HepG2 (cell line): Measurements from ENCODE around the gene ARL11. TPM values are rescaled to one million over a fixed set of nuclear protein-coding genes. Genes with fewer than 3 reads are reported as not detected.

Experiments used
- ARHGAP35 ChIP-seq: sonication (generic); formaldehyde crosslinking; IDR thresholded peaks from 2 replicates; pipeline ENCODE4 v1.9.0; 2022; ENCODE audit warnings: mild to moderate bottlenecking, inconsistent platforms, moderate library complexity, missing genetic modification reagents, borderline replicate concordance
- ARID4A ChIP-seq: sonication (generic); formaldehyde crosslinking; IDR thresholded peaks from 2 replicates; pipeline ENCODE4 v1.5.0; 2020; ENCODE audit warnings: mild to moderate bottlenecking, missing genetic modification reagents, borderline replicate concordance
- ATRX ChIP-seq: sonication (generic); formaldehyde crosslinking; IDR thresholded peaks from 2 replicates; pipeline ENCODE4 v1.4.0; 2020; ENCODE audit warnings: missing genetic modification reagents, borderline replicate concordance
- MXD4 ChIP-seq: IDR thresholded peaks from 2 replicates; pipeline ENCODE4 v1.6.1; 2016; ENCODE audit warnings: mild to moderate bottlenecking, missing biosample characterization, missing genetic modification reagents
- NFYB ChIP-seq: sonication (generic); formaldehyde crosslinking; IDR thresholded peaks from 2 replicates; pipeline ENCODE4 v1.4.0; 2020; ENCODE audit warnings: missing genetic modification reagents
- RAD21 ChIP-seq: fragments of 450-650 bp; formaldehyde crosslinking; IDR thresholded peaks from 2 replicates; pipeline ENCODE4 v1.5.0; 2020; ENCODE audit warnings: mild to moderate bottlenecking
- SMAD9 ChIP-seq: sonication (generic); formaldehyde crosslinking; IDR thresholded peaks from 2 replicates; pipeline ENCODE4 v1.5.1; 2020; ENCODE audit warnings: mild to moderate bottlenecking, missing genetic modification reagents
- SOX6 ChIP-seq, 2 experiments: fragments of 450-650 bp in 1 of 2; sonication (generic) in 1 of 2; formaldehyde crosslinking in 1 of 2; IDR thresholded peaks; 2 replicates each; pipeline versions ENCODE4 v1.4.0 to v1.6.1; 2017 to 2020; ENCODE audit warnings: antibody characterized with exemption in 1 of 2, mild to moderate bottlenecking in 1 of 2, missing genetic modification reagents in 1 of 2
- THAP9 ChIP-seq: sonication (generic); formaldehyde crosslinking; IDR thresholded peaks from 2 replicates; pipeline ENCODE4; 2020; ENCODE audit warnings: missing genetic modification reagents, mild to moderate bottlenecking, borderline replicate concordance
- ZFP62 ChIP-seq: sonication (generic); formaldehyde crosslinking; IDR thresholded peaks from 2 replicates; pipeline ENCODE4 v1.4.0; 2020; ENCODE audit warnings: missing genetic modification reagents
- ZMYM2 ChIP-seq: sonication (generic); formaldehyde crosslinking; IDR thresholded peaks from 2 replicates; pipeline ENCODE4 v1.8.0; 2022; ENCODE audit warnings: mild to moderate bottlenecking, missing genetic modification reagents
- ZNF18 ChIP-seq: sonication (generic); formaldehyde crosslinking; IDR thresholded peaks from 2 replicates; pipeline ENCODE4 v1.8.0; 2022; ENCODE audit warnings: mild to moderate bottlenecking, missing genetic modification reagents; ENCODE audit not compliant: insufficient replicate concordance
- ZNF20 ChIP-seq: sonication (generic); formaldehyde crosslinking; IDR thresholded peaks from 2 replicates; pipeline ENCODE4 v1.4.0; 2020; ENCODE audit warnings: mild to moderate bottlenecking, moderate library complexity, missing genetic modification reagents
- polyA plus RNA-seq, 8 experiments: library from polyadenylated mRNA; depleted of rRNA in 3 of 8; stranded (reverse) in 7 of 8; unstranded in 1 of 8; fragments of >200 nt; fragmentation: Illumina TruSeq in 4 of 8; extraction: Trizol in 4 of 8; gene quantifications; 2 replicates each; pipeline versions ENCODE4 v1.2.1 to v1.2.3, GENCODE V29; 2011 to 2016; ENCODE audit warnings: low read depth in 4 of 8, missing spikeins in 1 of 8, mixed read lengths in 1 of 8; ENCODE audit not compliant: insufficient read depth in 1 of 8
- total RNA-seq, 5 experiments: library from RNA; depleted of rRNA; stranded (reverse); fragments of >200 nt; fragmentation: Illumina TruSeq; extraction: Trizol; gene quantifications; 2 replicates each; pipeline ENCODE4 v1.2.3, GENCODE V29; 2016; ENCODE audit warnings: low read depth in 1 of 5
- TF ChIP-seq, protein P1 (sequence below): sonication (generic); formaldehyde crosslinking; IDR thresholded peaks from 2 replicates; pipeline ENCODE4 v1.4.0; 2020; ENCODE audit warnings: missing genetic modification reagents
- TF ChIP-seq, protein P2 (sequence below): sonication (generic); formaldehyde crosslinking; IDR thresholded peaks from 2 replicates; pipeline ENCODE4 v1.8.1; 2023; ENCODE audit warnings: mild to moderate bottlenecking, missing genetic modification reagents, borderline replicate concordance
- TF ChIP-seq, protein P3 (sequence below): sonication (generic); formaldehyde crosslinking; IDR thresholded peaks from 2 replicates; pipeline ENCODE4 v1.8.0; 2022; ENCODE audit warnings: mild to moderate bottlenecking, missing genetic modification reagents, moderate library complexity

Gene ARL11
- total and polyA plus RNA-seq, 2 of the 13 experiments (the other 11 are each of a cell fraction or from before 2014, with no cell fraction given), result 0.04 to 0.22 TPM

DNA sequence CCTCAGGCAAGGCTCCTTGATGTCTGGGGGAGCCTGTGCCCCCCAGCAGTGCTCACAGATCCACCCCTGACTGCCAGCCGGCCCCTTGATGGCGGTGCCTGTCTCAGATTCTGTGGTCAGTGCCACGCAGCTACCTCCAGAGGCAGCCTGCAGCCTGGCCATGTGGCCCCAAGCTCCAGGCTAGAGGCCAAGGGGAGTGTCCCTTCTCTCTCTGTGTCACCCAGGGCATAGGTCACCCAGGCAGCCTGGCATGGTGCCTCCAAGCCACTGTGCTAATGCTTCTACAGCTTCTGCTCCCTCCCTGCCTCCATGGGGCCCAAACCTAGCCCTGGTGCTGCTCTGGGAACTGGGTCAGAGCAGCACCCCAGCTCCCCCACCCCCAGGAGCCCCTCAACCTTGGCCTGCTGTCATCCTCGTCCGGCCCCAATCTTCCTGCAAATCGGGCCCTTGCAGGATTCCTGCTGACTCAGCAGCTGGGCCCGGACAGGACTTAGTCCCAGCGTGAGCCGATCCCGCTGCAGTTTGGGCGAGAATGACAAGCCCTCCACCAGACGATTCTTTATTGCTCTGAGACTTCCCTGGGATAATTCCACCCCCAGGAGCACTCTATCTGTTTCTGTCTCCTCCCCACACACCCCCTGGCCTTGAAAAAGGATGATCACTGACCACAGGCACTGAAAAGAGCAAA lies 2.8 kb upstream of the ARL11 start (continued):
- peak; percentile 26; the same call in 1 of the 2 replicates for TF ChIP-seq ARID4A (CRISPR knock-in tag)
- TF ChIP-seq ATRX, result no peak
- no peak for TF ChIP-seq ZMYM2
- TF ChIP-seq, protein P1, sequence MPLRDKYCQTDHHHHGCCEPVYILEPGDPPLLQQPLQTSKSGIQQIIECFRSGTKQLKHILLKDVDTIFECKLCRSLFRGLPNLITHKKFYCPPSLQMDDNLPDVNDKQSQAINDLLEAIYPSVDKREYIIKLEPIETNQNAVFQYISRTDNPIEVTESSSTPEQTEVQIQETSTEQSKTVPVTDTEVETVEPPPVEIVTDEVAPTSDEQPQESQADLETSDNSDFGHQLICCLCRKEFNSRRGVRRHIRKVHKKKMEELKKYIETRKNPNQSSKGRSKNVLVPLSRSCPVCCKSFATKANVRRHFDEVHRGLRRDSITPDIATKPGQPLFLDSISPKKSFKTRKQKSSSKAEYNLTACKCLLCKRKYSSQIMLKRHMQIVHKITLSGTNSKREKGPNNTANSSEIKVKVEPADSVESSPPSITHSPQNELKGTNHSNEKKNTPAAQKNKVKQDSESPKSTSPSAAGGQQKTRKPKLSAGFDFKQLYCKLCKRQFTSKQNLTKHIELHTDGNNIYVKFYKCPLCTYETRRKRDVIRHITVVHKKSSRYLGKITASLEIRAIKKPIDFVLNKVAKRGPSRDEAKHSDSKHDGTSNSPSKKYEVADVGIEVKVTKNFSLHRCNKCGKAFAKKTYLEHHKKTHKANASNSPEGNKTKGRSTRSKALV, result no peak
- peak; percentile 25; the same call in 1 of the 2 replicates for TF ChIP-seq MXD4 (CRISPR knock-in tag)
- no peak; the same call in 1 of the 2 replicates for TF ChIP-seq RAD21
- peak; percentile 32 for TF ChIP-seq ZNF18
- no peak for TF ChIP-seq ZFP62 (CRISPR knock-in tag)
- peak; percentile 45; the same call in 1 of the 2 replicates for TF ChIP-seq THAP9
- TF ChIP-seq SMAD9 (CRISPR knock-in tag), result no peak
- TF ChIP-seq ARHGAP35 (CRISPR knock-in tag), result no peak
- TF ChIP-seq, protein P2, sequence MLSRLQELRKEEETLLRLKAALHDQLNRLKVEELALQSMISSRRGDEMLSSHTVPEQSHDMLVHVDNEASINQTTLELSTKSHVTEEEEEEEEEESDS, result no peak
- TF ChIP-seq ZNF20 (CRISPR knock-in tag), result no peak
- TF ChIP-seq SOX6 (IDR thresholded peaks at IDR 0.05), result no peak
- TF ChIP-seq SOX6 (CRISPR knock-in tag; IDR thresholded peaks at IDR 0.05), result no peak
- no peak for TF ChIP-seq NFYB
- TF ChIP-seq, protein P3, sequence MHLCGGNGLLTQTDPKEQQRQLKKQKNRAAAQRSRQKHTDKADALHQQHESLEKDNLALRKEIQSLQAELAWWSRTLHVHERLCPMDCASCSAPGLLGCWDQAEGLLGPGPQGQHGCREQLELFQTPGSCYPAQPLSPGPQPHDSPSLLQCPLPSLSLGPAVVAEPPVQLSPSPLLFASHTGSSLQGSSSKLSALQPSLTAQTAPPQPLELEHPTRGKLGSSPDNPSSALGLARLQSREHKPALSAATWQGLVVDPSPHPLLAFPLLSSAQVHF (CRISPR knock-in tag), result no peak
